Fibroblast of skin of abdomen (primary cell): ENCODE data around the gene ZC3H11A. TPM values are rescaled to one million over a fixed set of nuclear protein-coding genes. Genes with fewer than 3 reads are reported as not detected.
"Not testable (repeated sequence)": the region's sequence is repeated elsewhere in the genome, so short reads cannot be mapped to it uniquely, and the experiment has no call there.

Experiments used
- DNase-seq: peaks from one replicate; pipeline ENCODE4 v3.0.0-alpha.2; 2013
- polyA plus RNA-seq, 2 experiments: library from polyadenylated mRNA; unstranded; fragments of 120-200 nt; gene quantifications; one replicate each; pipeline ENCODE4 v1.2.1, GENCODE V29; 2013; ENCODE audit not compliant: insufficient read length in 2 of 2

ZC3H11A gene
- 75.1 TPM for polyA plus RNA-seq (2013, experiment 1 of 2; ENCODE audit: insufficient read length)
- 74.3 TPM for polyA plus RNA-seq (2013, experiment 2 of 2; ENCODE audit: insufficient read length)

DNA sequence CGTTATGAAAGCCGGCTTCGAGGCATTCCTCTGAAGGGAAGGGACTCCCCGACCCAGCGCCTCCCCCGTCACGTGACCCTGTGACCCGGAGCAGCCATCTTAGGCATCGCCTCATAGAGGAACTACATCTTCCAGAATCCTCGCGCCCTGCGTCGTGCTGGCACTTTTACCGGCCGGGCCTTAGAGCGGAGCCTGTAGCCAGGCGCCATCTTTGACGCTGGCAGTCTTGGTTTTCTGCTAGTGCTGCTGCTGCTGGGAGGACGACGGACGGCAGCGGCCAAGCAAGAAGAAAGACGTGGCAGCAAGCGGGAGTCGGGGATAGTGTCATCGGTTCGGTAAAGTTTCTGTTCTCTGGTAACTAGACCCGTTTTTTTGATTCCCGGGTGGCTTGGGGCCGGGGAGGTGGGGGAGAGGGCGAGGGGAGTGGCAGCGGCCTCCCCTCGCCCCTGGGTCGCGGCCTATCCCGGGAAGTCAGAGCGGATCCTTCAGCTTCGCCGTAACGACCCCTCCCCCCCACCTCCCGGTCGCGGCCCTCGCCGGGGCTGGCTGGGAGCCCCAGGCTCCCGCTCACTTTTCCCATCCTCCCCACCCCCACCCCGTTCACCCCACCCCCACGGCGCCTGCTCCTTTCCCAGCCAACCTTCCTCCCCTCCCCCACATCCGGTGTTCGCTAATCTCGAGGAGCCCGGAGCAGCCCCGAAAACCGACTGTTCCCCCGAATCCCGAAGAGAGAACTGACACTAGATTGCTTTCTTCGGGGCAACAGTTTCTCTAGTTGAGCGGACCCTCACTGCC, at the start of gene ZC3H11A, which contains the start of gene ZBED6:
ZC3H11A (plus strand) TSS at position 183 of the 795 bp plus-strand sequence. CDS start 21,448 bp downstream, outside the sequence.
ZBED6 (plus strand) TSS at position 183 of the 795 bp plus-strand sequence. CDS start 1,900 bp downstream, outside the sequence.
- DNase-seq = peak; percentile 99

DNA sequence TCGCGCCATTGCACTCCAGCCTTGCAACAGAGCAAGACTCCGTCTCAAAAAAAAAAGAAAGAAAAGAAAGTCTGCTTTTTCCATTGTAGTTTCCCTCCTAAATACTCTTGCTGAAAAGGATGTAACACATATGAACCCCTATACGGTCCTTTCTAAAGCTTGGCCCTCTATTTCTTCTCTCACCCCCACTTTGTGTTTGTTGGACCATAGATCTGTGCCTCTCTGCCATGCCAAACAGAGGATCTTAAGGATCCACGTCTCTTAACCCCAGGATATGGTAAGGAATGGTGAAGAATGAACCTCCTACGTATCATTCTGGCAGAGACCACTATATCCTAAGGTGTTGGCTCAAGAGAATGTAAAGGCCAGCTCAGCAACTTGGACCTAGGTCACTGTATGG, 49.1 kb upstream of the ZC3H11A start:
- DNase-seq = no peak

DNA sequence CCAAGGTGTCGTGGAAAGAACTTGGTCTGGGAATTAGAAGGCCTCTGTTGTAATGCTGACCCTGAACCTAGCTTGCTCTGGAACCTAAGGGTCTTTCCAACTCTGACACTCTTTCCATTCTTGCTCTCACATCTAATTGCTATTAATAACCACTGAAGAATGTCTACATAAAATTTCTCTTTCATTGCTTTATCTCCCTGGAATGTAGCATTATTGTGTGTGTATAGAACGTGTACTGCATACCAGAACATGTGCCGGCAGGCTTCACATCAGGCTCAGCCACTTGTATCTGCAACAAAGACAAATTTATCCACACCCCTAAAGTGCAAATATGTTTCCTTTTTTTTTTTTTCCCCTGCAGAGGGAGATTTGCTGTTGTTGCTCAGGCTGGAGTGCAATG, 44.4 kb upstream of the ZC3H11A start:
- DNase-seq = peak; percentile 84

DNA sequence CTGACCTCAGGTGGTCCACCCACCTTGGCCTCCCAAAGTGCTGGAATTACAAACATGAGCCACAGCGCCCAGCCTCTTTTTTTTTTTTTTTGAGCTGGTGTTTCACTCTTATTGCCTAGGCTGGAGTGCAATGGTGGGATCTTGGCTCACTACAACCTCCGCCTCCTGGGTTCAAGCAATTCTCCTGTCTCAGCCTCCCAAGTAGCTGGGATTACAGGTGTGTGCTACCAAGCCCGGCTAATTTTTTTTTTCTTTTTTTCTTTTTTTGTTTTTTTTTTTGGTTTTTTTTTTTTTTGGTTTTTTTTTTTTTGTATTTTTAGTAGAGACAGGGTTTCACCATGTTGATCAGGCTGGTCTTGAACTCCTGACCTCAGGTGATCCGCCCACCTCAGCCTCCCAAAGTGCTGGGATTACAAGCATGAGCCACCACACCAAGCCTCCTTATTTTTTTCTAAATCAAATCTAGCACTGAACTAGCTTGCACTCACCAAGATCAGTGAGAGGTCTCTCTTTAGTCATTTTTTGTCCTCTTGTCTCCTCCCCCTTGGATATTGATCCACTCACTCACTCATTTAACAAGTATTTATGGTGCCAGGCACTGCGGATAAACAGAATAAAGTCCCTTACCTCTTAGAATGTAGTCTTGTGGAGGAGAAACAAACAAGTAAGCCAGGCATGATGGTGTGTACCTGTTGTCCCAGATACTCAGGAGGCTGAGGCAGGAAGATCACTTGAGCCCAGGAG, 43.6 kb upstream of the ZC3H11A start:
- DNase-seq = not testable (repeated sequence)

DNA sequence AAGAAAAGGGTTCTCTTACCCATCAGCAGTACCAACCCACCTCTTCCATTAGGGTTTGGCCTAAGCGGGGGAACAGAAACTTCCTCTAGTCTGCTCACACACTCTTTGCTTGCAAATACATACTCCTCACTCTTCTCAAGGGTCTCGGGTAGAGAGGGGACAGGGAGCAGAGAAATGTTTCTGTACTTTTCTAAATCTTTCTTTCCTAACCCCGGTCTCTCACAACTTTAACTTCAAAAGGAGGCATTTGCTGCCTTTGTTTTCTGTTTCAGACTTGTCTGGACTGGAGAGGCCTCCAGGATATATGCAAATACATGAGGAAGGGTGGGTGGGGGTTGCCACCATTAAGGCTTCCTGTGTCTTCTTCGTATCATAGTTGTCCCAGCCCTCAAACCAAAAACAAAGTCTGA, 41.0 kb upstream of the ZC3H11A start:
- no peak for DNase-seq

DNA sequence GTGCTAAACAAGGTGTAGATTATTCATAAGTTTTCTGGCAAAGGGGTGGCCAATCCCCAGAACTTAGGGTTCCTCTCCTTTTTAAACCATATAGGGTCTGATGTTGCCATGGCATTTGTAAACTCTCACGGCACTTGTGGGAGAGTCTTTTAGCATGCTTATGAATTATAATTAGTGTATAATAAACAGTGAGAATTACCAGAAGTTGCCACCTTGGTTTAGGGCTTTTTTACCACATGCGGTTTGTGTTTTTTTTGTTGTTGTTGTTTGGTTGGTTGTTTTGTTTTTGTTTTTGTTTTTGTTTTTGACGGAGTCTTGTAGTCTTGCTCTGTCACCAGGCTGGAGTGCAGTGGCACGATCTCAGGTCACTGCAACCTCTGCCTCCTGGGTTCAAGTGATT, 39.4 kb upstream of the ZC3H11A start:
- no peak for DNase-seq

DNA sequence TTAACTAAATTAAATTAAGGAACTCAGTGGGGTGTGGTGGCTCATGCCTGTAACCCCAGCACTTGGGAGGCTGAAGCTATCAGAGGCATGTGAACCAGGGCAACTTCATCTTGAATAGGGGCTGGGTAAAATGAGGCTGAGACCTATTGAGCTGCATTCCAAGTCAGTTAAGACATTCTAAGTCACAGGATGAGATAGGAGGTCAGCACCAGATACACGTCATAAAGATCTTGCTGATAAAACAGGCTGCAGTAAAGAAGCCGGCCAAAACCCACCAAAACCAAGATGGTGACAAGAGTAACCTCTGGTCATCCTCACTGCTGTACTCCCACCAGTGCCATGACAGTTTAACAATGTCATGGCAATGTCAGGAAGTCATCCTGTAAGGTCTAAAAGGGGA, 36.7 kb upstream of the ZC3H11A start:
- DNase-seq = not testable (repeated sequence)

DNA sequence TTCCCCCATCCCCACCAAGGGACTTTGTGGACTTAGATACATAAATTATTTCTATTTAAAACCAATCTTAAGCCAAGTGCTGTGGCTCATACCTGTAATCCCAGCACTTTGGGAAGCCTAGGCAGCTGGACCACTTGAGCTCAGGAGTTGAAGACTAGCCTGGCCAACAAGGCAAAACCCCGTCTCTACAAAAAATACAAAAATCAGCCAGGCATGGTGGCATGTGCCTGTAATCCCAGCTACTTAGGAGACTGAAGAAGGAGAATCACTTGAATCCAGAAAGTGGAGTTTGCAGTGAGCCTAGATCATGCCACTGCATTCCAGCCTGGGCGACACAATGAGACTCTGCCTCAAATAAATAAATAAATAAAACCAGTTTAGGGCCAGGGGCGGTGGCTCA, 34.9 kb upstream of the ZC3H11A start:
- DNase-seq = no peak

DNA sequence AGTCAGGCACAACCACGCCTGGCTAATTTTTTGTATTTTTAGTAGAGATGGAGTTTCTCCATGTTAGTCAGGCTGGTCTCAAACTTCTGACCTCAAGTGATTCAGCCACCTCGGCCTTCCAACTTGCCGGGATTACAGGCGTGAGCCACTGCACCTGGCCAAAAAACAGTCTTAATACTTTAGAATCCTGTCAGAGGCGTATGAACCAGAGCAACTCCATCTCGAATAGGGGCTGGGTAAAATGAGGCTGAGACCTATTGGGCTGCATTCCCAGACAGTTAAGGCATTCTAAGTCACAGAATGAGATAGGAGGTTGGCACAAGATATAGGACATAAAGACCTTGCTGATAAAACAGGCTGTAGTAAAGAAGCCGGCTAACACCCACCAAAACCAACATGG, 33.5 kb upstream of the ZC3H11A start:
- DNase-seq = not testable (repeated sequence)

DNA sequence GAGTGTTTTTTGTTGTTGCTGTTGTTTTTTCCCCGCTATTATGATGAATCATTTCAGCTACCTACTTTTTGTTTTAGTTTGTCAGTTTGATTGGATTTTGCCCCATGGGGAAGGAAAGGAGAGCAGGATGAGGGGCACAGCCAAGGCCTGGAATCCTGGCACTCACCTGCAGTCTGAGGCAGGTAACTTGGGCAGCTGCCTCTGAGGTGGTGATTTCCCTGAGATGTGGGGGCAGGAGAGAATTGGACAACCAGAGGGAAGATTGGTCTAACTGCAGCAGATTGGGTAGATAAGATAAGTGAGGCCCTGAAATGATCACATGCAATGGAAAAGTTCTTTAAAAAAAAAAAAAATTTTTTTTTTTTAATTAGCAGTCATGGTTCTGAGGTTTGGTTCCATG, 31.9 kb upstream of the ZC3H11A start:
- no peak for DNase-seq

DNA sequence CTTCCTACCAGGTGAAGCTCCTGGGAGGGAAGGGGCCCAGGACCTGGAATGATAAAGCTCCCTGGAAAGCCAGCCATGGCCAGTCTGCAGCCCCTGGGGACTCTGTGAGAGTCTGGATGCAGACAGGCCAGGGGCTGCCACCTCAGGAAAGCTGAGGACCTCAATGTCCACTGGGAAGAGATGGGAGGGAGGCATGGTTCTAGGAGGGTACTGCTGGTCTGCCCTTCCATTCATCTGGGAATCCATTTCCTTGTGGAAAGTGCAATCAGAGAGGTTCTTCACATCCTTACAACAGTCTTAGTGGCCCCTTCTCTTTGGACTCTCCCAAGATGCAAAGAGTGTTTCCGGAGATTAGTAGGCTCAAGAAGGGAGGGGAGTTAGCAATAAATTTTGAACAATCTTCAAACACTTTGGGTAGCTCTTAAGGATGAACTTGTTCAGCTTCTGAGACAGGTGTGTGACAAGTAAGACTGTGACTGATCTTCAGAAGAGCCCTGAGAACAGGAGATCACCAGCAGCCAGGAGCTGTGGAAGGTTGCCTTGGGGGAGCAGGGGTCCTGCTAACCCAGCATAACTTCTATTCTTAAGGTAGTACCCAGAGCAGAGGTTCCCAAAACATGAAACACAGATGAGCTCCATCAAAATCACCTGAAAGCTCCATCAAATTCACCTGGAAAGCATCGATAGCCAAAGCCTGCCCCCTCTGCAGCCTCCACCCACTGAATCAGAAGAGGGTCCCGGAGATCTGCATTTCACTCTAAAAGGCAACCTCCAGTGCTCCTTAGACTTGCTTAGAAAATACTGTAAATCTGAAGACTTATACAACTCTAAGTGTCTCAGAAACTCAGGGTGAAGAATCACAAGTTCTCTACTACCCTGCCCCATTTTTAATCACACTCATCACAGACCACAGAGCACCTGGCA, 31.1 kb upstream of the ZC3H11A start:
- DNase-seq = no peak

DNA sequence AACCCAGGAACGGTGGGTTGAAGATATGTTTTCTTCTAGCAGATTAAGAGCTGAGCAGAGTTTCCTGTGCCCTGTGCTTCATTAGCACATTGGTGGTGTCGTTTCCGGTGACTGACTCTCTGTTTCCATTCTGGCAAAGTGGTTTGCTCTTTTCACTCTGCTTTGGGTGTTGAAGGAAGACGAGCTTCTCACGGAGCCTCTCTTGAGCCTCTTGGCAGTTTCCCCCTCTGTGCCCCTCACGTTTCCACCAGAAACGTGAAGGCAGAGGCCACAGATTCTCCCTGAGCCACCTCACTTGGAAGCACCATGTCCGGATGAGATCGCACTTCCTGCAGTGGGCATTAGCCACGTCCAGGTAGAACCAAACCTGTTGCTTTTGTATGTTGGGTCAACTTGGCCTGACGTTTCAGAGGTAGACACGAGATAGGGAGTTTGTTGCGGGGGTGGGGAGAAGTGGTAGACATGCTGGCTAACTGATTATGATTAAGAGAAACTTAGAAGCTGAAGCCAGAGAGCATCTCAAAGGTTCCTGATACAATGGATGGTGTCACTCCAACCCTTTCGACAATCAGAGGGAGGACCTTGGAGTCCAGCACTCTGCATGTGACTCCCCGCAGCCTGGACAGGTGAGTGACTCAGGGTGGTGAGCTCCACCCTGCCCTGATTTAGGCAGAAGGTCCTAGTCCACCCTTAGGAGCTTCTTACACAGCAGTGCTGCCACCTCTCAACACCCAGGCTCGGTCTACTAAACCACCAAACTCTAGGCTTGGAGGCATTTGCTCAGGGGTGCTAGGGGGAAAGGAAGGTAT, 30.2 kb upstream of the ZC3H11A start, which contains the start of gene LAX1:
LAX1 (plus strand) TSS at position 155 of the 809 bp plus-strand sequence; CDS start at position 538, 383 bp downstream.
- no peak for DNase-seq

DNA sequence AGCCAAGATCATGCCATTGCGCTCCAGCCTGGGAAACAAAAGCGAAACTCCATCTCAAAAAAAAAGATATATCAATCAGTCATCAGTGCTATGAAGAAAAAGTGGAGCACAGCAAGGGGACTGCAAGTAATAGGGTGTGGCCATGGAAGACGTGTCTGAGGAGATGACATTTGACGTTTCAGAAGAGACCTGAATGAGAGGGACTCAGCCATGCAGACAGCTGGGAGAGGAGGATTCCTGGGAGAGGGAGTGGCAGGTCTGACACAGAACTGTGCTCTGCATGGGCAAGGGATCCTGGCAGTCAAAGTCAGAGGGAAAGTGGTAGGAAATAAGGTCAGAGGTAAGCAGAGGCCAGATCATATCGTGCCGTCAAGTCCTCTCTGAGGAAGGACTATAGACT, 27.2 kb upstream of the ZC3H11A start:
- DNase-seq = no peak

DNA sequence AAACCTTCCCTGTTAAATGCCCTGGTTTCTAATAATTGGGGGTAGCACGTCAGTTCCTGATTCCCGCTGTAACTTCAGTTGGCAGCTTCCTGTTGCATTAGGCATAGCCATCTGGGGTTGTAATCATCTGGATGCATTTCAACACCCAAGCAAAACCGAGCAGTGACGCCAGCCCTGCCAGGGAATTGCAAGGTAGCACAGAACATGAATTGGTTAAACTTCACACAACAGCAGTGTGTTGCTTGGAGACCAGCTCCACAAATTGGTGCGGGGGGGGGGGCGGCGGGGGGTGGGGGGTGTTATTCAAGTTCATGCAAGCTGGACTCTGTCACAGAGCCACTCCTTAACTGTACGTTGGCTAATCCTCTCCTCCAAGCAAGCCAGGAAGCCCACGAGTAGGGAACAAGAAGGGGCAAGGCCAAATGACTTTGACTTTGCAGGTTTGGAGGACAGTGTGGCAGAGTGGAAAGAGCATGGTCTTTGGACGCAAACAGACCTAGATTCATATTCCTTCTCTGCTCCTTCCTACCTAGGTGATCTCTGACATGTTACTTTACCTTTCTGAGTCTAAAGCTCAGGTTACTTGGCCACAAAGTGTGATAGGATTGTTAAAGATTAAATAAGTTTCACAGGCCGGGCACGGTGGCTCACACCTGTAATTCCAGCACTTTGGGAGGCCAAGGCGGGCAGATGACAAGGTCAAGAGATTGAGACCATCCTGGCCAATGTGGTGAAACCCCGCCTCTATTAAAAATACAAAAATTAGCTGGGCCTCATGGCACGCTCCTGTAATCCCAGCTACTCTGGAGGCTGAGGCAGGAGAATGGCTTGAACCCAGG, 25.7 kb upstream of the ZC3H11A start:
- DNase-seq = peak; percentile 89

DNA sequence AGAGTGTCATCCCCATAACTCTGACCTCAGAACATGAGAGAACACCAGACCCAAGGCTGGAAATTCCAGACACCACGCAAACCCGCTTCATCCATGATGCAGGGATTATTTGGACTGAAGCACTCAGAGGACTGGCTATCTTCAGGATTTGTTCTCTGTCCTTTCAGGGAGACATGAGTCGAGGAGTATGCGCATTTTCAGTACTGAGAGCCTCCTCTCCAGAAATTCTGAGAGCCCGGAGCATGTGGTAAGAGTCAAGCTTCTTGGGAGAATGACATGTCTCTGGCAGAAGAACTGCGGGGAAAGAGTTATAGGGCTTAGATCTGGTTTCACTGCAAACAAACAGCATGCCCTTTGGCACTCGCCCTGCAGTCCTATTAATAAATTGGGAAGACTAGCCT, 23.5 kb upstream of the ZC3H11A start:
- DNase-seq = no peak

DNA sequence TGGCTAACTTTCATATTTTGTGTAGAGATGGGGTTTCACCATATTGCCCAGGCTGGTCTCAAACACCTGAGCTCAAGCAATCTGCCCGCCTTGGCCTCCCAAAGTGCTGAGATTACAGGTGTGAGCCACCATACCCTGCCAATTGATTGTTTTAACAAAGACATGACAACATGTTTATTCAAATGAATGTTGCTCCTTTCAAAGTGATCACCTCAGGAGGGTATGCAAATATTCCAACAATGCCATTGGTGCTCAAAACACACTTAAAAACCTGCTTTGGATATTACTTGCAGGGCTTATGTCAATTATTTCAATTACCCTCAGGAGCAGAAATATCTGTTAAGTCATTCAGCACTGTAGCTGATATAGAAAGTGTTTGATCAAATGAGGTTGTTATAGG, 22.6 kb upstream of the ZC3H11A start:
- no peak for DNase-seq

DNA sequence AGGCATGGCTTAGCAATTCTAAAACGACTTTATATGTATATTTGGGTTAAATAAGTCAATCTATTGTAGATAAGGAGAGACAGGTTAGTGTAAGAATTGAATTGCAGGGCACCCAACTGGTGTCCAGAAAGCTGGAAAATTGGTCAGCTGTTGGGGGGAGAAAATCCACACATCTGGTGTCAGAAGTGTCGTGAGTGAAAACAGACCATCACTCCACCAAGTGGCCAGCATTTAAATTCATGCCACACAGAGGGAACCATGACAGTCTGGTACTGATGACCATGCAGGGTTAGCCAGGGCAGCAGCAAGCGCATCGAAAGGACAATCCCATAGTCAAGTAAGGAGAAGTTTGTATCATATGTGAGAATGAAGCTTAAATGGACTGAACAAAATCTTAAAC, 18.8 kb upstream of the ZC3H11A start:
- no peak for DNase-seq

DNA sequence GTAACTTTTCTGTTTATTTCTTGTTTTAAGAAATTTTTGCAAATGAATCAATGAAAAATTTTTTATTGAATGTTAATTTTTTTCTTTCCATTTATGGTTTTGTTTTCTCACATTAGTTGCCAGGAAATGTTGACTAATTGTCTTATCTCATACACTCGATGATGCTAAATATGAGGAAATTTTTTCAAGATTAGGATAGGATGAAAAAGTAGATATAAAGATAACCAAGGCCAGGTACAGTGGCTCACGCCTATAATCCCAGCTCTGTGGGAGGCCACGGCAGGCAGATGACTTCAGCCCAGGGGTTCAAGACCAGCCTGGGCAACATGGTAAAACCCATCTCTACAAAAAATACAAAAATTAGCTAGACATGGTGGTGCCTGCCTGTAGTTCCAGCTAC, 17.8 kb upstream of the ZC3H11A start:
- DNase-seq = no peak

DNA sequence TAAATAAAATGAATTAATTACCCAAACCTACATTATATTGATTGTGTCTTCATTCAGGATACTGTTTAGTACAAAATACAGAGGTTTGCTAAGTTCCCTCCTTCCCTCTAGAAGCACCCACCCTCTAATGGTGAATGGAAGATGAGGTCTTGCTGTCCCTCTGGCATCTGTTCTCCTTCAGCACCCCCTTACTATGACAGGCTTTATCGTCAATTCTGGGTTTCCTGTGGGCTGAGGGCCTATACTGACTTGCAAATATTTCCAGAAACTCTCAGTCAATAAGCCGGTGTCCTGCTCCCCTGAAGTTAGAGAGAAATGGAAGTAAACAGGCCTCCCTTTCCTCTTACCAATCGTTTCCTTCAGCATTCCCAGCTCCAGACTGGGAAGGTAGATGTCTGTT, 17.3 kb upstream of the ZC3H11A start:
- DNase-seq = no peak

DNA sequence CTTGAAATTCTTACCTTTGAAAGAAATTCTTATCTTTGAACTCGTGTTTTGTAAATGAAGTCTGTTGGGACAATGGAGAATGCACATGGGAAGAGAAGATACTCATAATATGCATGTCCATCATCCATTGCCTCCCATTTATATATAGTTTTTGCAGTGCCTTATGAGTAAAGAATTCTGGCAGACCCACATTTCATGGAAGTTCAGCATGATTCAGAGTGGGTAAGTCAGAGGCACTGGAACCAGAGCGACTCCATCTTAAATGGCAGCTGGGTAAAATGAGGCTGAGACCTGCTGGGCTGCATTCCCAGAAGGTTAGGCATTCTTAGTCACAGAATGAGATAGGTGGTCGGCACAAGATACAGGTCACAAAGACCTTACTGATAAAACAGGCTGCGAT, 16.6 kb upstream of the ZC3H11A start:
- no peak for DNase-seq

DNA sequence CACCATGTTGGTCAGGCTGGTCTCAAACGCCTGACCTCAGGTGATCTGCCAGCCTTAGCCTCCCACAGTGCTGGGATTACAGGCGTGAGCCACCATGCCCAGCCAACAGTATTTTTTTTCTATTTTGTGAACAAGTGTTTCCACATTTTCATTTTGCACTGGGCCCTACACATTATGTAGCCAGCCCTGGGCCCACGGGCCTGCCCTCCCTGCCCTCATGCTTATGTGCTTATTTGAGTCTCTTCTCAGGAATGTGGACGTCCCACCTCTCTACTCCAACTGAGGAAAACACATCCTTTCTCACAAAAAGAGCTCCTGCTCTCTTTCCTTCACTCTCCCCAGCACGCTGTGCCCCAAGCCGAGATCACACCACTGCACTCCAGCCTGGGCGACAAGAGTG, 13.5 kb upstream of the ZC3H11A start:
- DNase-seq = no peak
